ENCODE measurements around the gene BPGM. TPM values are rescaled to one million over a fixed set of nuclear protein-coding genes. Genes with fewer than 3 reads are reported as not detected.

The BPGM gene
- total RNA-seq, 1 donor from 2014 or later, result 24.7 TPM

GRCh38 chr7:134699899-134700298 lies 53.2 kb downstream of the BPGM start:
- no peak for TF ChIP-seq CTCF (conservative IDR thresholded peaks at IDR 0.05; ENCODE audit: low read depth, low read length)
- no peak overlapping the region for H3K4me3 ChIP-seq (ENCODE audit: low read depth, low read length)
- no peak for DNase-seq (ENCODE audit: low read depth)

GRCh38 chr7:134701272-134701671 lies 54.6 kb downstream of the BPGM start:
- H3K4me3 ChIP-seq (ENCODE audit: low read depth, low read length), result no peak overlapping the region
- DNase-seq (ENCODE audit: low read depth), result no peak
- peak; percentile 68 for TF ChIP-seq CTCF (conservative IDR thresholded peaks at IDR 0.05; ENCODE audit: low read depth, low read length)

GRCh38 chr7:134702366-134703240 lies 56.0 kb downstream of the BPGM start:
- DNase-seq (ENCODE audit: low read depth), result no peak
- H3K4me3 ChIP-seq (ENCODE audit: low read depth, low read length), result no peak overlapping the region
- TF ChIP-seq CTCF (conservative IDR thresholded peaks at IDR 0.05; ENCODE audit: low read depth, low read length), result no peak

- TF ChIP-seq CTCF (conservative IDR thresholded peaks at IDR 0.05; ENCODE audit: low read depth, low read length), result no peak
- no peak overlapping the region for H3K4me3 ChIP-seq (ENCODE audit: low read depth, low read length)
- DNase-seq (ENCODE audit: low read depth), result no peak
These were observed 56.6 kb downstream of the BPGM start for GRCh38 chr7:134703241-134703594.

GRCh38 chr7:134703782-134704181 lies 57.1 kb downstream of the BPGM start:
- DNase-seq (ENCODE audit: low read depth), result no peak
- H3K4me3 ChIP-seq (ENCODE audit: low read depth, low read length), result no peak overlapping the region
- no peak for TF ChIP-seq CTCF (conservative IDR thresholded peaks at IDR 0.05; ENCODE audit: low read depth, low read length)

GRCh38 chr7:134704827-134705226 lies 58.2 kb downstream of the BPGM start:
- no peak overlapping the region for H3K4me3 ChIP-seq (ENCODE audit: low read depth, low read length)
- no peak for TF ChIP-seq CTCF (conservative IDR thresholded peaks at IDR 0.05; ENCODE audit: low read depth, low read length)
- no peak for DNase-seq (ENCODE audit: low read depth)

- no peak overlapping the region for H3K4me3 ChIP-seq (ENCODE audit: low read depth, low read length)
- no peak for TF ChIP-seq CTCF (conservative IDR thresholded peaks at IDR 0.05; ENCODE audit: low read depth, low read length)
These were observed 59.1 kb downstream of the BPGM start for GRCh38 chr7:134705716-134706115.

More at GRCh38 chr7:134705716-134706115, 59.1 kb downstream of the BPGM start:
- DNase-seq (ENCODE audit: low read depth), result no peak
